GM23338 (cell line): ENCODE measurements around the gene DSCAML1.

Experiments used
- CTCF ChIP-seq, 2 experiments: fragments of 200-600 bp in 1 of 2; sonication (generic) in 1 of 2; conservative IDR thresholded peaks; 2 replicates each; pipeline versions ENCODE4 v1.5.1 to v1.6.1; 2016 to 2017; ENCODE audit warnings: antibody characterized with exemption in 2 of 2, low read depth in 2 of 2, mild to moderate bottlenecking in 2 of 2, moderate library complexity in 1 of 2
- EZH2 ChIP-seq: fragments of 200-600 bp; sonication (generic); IDR thresholded peaks from one replicate; pipeline ENCODE4 v1.8.0; 2017; ENCODE audit warnings: antibody characterized with exemption, mild to moderate bottlenecking, low read depth; ENCODE audit not compliant: unreplicated experiment
- POLR2AphosphoS5 ChIP-seq: IDR thresholded peaks from 2 replicates; pipeline ENCODE4 v1.6.1; 2016; ENCODE audit warnings: antibody characterized with exemption, low read depth

GRCh38 chr11:117502015-117502778, 294.8 kb downstream of the DSCAML1 start:
- no peak for TF ChIP-seq POLR2AphosphoS5
- TF ChIP-seq EZH2: no peak
- no peak for TF ChIP-seq CTCF (conservative IDR thresholded peaks at IDR 0.05; ENCODE audit: low read depth in 2 of 2)
